ENCODE measurements around the gene ERGIC1.

Gene ERGIC1

DNA sequence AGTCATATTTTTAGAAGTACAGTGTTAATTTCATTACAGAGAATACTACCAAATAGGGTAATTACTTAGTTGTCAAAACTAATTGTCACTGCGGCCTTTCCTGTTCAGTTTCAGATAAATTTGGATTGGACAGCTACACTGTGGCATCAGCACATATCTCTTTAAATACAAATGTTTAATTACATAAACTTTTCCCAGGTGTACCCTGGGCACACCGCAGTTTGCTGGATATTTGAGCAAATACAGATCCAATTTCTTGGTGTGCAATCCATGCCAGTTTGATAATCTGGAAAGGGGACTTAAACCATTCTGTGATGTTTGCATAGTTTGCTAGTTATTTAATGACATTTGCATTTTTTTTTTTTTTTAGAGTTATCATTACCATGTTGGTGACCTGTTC lies 160.4 kb downstream of the ERGIC1 start:
- TF ChIP-seq, protein P1, sequence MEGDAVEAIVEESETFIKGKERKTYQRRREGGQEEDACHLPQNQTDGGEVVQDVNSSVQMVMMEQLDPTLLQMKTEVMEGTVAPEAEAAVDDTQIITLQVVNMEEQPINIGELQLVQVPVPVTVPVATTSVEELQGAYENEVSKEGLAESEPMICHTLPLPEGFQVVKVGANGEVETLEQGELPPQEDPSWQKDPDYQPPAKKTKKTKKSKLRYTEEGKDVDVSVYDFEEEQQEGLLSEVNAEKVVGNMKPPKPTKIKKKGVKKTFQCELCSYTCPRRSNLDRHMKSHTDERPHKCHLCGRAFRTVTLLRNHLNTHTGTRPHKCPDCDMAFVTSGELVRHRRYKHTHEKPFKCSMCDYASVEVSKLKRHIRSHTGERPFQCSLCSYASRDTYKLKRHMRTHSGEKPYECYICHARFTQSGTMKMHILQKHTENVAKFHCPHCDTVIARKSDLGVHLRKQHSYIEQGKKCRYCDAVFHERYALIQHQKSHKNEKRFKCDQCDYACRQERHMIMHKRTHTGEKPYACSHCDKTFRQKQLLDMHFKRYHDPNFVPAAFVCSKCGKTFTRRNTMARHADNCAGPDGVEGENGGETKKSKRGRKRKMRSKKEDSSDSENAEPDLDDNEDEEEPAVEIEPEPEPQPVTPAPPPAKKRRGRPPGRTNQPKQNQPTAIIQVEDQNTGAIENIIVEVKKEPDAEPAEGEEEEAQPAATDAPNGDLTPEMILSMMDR (IDR thresholded peaks at IDR 0.05; ENCODE audit: low read depth, low read length, missing control alignments) = no peak
- H3K4me3 ChIP-seq (ENCODE audit: low read depth, low read length) = no peak overlapping the region
- no peak for DNase-seq (ENCODE audit: low read depth)

DNA sequence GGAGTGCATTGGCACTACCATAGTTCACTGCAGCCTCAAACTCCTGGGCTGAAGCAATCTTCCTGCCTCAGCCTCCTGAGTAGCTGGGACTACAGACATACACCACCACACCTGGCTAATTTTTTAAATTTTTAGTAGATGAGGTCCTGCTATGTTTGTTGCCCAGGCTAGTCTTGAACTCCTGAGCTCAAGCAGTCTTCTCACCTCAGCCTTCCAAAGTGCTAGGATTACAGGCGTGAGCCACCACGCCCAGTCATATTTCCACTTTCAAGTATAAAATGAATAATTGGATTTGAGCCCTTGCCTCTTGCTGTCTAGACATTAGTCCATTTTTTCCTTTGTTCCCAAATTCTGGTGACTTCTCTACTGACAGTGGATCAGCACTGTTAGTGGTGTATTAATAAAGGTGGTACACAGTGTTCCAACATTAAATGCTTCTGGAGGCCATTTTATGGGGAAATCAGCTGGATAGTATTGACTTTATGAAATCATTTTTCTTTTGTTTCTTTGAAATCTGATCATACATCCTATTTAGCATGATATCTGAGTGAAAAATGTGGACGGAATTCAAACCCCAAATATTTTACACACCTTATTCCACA lies 165.4 kb downstream of the ERGIC1 start:
- no peak overlapping the region for H3K4me3 ChIP-seq (ENCODE audit: low read depth, low read length)
- TF ChIP-seq, protein P1 (IDR thresholded peaks at IDR 0.05; ENCODE audit: low read depth, low read length, missing control alignments) = no peak
- DNase-seq (ENCODE audit: low read depth) = no peak

DNA sequence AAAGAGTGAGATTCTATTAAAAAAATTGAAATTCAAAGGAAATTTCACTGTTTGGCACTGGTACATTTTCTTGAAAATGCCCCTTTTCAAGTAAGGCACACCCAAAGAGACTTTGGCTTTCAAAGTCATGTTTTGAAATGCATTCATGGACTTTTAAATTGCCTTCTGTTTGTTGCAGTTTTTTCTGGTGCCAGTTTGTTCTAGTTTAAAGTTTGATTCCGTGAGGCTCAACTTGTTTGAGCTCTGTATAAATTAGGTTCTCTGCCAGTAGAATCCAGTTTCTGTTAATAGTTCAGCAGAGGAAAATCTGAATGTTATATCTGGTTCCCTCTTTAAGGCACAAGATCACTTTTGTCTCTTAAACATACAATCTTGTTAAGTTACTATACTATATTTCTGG lies 165.9 kb downstream of the ERGIC1 start:
- TF ChIP-seq, protein P1 (IDR thresholded peaks at IDR 0.05; ENCODE audit: low read depth, low read length, missing control alignments) = no peak
- no peak overlapping the region for H3K4me3 ChIP-seq (ENCODE audit: low read depth, low read length)
- DNase-seq (ENCODE audit: low read depth) = no peak

DNA sequence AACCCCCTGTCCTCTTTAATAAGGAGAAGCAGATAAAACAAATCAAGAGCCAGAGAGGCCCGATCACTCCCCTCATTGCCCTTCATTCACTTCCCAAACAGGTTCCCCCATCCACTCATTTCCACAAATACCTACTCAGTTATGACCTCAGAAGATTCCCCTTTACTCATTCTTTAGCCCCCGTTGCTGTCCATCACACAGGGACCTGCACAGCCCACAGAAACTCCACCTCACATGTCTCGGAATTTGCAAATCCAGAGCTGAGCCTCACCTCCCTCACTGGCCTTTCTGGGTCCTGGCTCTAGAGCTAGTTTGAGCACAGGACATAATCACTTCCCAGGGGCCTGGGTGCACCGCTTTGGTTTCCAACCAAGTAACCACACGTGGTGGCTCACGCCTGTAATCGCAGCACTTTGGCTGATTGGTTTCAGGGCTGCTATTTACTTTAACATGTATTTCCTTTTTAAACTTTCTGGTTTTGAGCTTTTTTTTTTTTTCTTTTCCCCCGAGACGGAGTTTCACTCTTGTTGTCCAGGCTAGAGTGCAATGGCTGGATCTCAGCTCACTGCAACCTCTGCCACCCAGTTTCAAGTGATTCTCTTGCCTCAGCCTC lies 167.3 kb downstream of the ERGIC1 start:
- TF ChIP-seq, protein P1 (IDR thresholded peaks at IDR 0.05; ENCODE audit: low read depth, low read length, missing control alignments) = no peak
- DNase-seq (ENCODE audit: low read depth) = peak; percentile 56
- H3K4me3 ChIP-seq (ENCODE audit: low read depth, low read length) = no peak overlapping the region
